ENCODE data around the gene DGKZ.

DGKZ gene

GRCh38 chr11:46327829-46328228, 19.4 kb upstream of the DGKZ start:
- Histone ChIP-seq H2AFZ (ENCODE audit: low read length) (no peak overlapping the region), H3K4me1 (ENCODE audit: insufficient read depth, low read length, severe bottlenecking) (no peaks in the 10 kb centered on the region), H3K4me2 (ENCODE audit: low read length) (no peak overlapping the region), H3K27me3 (ENCODE audit: insufficient read depth, low read length) (peaks cover 12% of the 10 kb centered on the region; the same call in 1 of the 2 replicates), H3K9me3 (ENCODE audit: low read length) (no peaks in the 10 kb centered on the region), H3K9ac (ENCODE audit: low read length) (no peak overlapping the region), H4K20me1 (ENCODE audit: insufficient read depth, low read length) (no peaks in the 10 kb centered on the region), H3K36me3 (ENCODE audit: insufficient read depth, low read length) (no peaks in the 10 kb centered on the region), H3K9me2 (ENCODE audit: low read depth, low read length) (no peaks in the 10 kb centered on the region), H3K79me2 (ENCODE audit: insufficient read depth, low read length) (no peaks in the 10 kb centered on the region), H3K4me3 (ENCODE audit: low read depth, low read length, poor library complexity, severe bottlenecking) (no peak overlapping the region), H3F3A (ENCODE audit: insufficient read depth, low read length) (no peaks in the 10 kb centered on the region), H3K27ac (ENCODE audit: low read depth, low read length, poor library complexity, severe bottlenecking) (no peak overlapping the region)
- TF ChIP-seq CTCF (IDR thresholded peaks at IDR 0.05; ENCODE audit: low read length) (no peak), EZH2 (IDR thresholded peaks at IDR 0.05; ENCODE audit: borderline replicate concordance, low read length) (no peak)

- no peaks in the 10 kb centered on the region for H4K20me1 ChIP-seq (ENCODE audit: insufficient read depth, low read length)
- peaks cover 20% of the 10 kb centered on the region; the same call in 1 of the 2 replicates for H3K27me3 ChIP-seq (ENCODE audit: insufficient read depth, low read length)
- no peaks in the 10 kb centered on the region for H3K4me1 ChIP-seq (ENCODE audit: insufficient read depth, low read length, severe bottlenecking)
- no peaks in the 10 kb centered on the region for H3K36me3 ChIP-seq (ENCODE audit: insufficient read depth, low read length)
- no peaks in the 10 kb centered on the region for H3K79me2 ChIP-seq (ENCODE audit: insufficient read depth, low read length)
- TF ChIP-seq CTCF (IDR thresholded peaks at IDR 0.05; ENCODE audit: low read length) = no peak
- no peak for TF ChIP-seq EZH2 (IDR thresholded peaks at IDR 0.05; ENCODE audit: borderline replicate concordance, low read length)
- H3K9me2 ChIP-seq (ENCODE audit: low read depth, low read length) = no peaks in the 10 kb centered on the region
- H3K9me3 ChIP-seq (ENCODE audit: low read length) = no peaks in the 10 kb centered on the region
- no peak overlapping the region for H3K9ac ChIP-seq (ENCODE audit: low read length)
- H3K4me2 ChIP-seq (ENCODE audit: low read length) = no peak overlapping the region
- H2AFZ ChIP-seq (ENCODE audit: low read length) = no peak overlapping the region
- no peak overlapping the region for H3K27ac ChIP-seq (ENCODE audit: low read depth, low read length, poor library complexity, severe bottlenecking)
- H3F3A ChIP-seq (ENCODE audit: insufficient read depth, low read length) = no peaks in the 10 kb centered on the region
- H3K4me3 ChIP-seq (ENCODE audit: low read depth, low read length, poor library complexity, severe bottlenecking) = no peak overlapping the region
Measured at GRCh38 chr11:46330154-46330553, 17.1 kb upstream of the DGKZ start.

GRCh38 chr11:46330563-46331281, 16.5 kb upstream of the DGKZ start:
- H3K9ac ChIP-seq (ENCODE audit: low read length) = no peak overlapping the region
- no peaks in the 10 kb centered on the region for H3K4me1 ChIP-seq (ENCODE audit: insufficient read depth, low read length, severe bottlenecking)
- no peak overlapping the region for H2AFZ ChIP-seq (ENCODE audit: low read length)
- H3K27me3 ChIP-seq (ENCODE audit: insufficient read depth, low read length) = peaks cover 24% of the 10 kb centered on the region; the same call in 1 of the 2 replicates
- TF ChIP-seq CTCF (IDR thresholded peaks at IDR 0.05; ENCODE audit: low read length) (no peak), EZH2 (IDR thresholded peaks at IDR 0.05; ENCODE audit: borderline replicate concordance, low read length) (no peak)
- H3K36me3 ChIP-seq (ENCODE audit: insufficient read depth, low read length) = no peaks in the 10 kb centered on the region
- no peaks in the 10 kb centered on the region for H3F3A ChIP-seq (ENCODE audit: insufficient read depth, low read length)
- H4K20me1 ChIP-seq (ENCODE audit: insufficient read depth, low read length) = no peaks in the 10 kb centered on the region
- H3K4me3 ChIP-seq (ENCODE audit: low read depth, low read length, poor library complexity, severe bottlenecking) = no peak overlapping the region
- H3K27ac ChIP-seq (ENCODE audit: low read depth, low read length, poor library complexity, severe bottlenecking) = no peak overlapping the region
- no peaks in the 10 kb centered on the region for H3K79me2 ChIP-seq (ENCODE audit: insufficient read depth, low read length)
- H3K9me3 ChIP-seq (ENCODE audit: low read length) = no peaks in the 10 kb centered on the region
- H3K4me2 ChIP-seq (ENCODE audit: low read length) = no peak overlapping the region
- H3K9me2 ChIP-seq (ENCODE audit: low read depth, low read length) = no peaks in the 10 kb centered on the region
